IPS DF 4.7 (cell line): Measurements from ENCODE around the gene PSAT1.
A peak's percentile ranks its signal among the peaks of the same experiment; 100 is the strongest.

ENCODE experiments used
- DNase-seq: peaks from one replicate; pipeline ENCODE4 v3.0.0-alpha.2; 2013; ENCODE audit warnings: low spot score; ENCODE audit errors: extremely low read depth

Gene PSAT1

GRCh38 chr9:78365748-78366697 is 69.1 kb downstream of the PSAT1 start:
- DNase-seq = no peak

DNA sequence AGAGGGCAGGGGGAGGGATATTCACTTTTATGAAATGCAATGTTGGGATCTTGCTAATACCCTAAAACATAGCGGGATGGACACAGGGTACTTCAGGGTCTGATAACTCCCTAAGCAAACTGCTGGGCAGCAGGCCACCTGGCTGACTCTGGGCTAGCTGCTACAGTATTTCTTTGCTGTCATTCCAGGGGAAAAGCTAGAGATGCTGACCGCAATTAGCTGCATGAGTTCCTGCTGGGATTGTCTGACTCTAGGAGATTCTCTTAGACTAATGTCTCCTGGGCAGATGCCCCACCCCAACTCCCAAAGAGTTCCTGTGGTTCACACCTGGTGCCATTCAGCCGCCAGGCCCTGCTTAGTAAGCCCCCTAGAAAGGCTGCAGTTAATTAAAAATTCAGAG is 69.9 kb downstream of the PSAT1 start:
- no peak for DNase-seq

DNA sequence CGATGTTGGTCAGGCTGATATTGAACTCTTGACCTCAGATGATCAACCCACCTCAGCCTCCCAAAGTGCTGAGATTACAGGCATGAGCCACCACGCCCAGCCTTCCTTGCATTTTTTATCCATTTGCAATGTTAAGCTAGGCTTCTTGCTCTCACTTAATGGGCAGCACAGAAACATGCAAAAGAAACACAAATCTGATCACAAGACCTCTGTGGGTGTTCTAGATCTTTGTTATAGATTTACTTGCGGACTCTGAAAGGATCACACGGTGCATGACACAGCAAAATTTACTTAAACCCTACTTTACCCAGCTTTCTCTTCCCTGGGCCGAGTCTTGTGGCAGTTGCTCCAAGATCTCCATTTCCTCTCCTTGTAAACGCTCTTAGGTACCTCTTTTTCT is 71.3 kb downstream of the PSAT1 start:
- no peak for DNase-seq

DNA sequence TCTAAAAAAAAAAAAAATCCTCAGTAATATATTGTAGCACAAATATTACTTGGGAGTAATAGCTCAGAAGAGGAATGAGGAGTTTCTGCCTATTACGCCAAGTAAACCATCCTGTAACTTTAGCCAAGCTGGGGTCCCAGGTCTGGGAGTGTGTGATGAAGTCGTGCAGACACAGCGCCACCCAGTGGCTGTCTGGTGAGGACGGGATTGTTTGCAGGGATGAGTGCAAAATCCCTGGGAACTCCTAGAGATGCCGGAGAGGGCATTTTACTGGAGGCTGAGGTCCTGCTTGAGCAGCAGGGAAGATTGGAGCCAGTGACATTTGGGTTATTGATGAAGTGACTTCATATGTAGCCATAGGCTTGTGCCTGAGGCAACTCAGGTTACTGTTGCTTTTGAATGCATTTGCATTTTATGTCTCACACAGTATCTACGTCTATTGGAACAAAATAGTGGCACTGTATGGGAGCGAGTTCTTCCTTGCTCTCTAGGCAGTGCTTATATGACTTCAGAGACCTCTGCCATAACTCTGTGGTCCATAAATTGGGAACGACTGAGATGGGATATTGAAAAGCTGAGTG is 72.8 kb downstream of the PSAT1 start:
- DNase-seq = peak; percentile 80

DNA sequence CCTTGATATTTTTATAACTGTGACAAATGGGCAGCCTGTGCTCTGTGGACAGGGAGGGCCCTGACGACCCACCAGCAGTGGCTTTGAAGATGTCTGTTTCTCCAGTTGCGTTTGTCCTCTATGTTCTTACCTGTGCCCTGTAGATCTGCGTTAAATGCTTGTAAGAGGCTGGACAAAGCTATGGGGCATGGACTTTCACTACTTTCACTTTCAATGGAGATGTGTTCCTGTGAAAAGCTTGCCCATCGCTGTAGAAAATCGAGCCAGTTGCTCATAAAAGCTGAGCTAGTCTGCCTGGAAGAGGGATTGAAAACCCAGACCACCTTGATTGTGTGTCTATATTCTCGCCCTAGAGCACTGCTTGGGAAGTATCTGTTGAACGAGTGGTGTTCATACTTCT is 74.1 kb downstream of the PSAT1 start:
- DNase-seq = no peak

DNA sequence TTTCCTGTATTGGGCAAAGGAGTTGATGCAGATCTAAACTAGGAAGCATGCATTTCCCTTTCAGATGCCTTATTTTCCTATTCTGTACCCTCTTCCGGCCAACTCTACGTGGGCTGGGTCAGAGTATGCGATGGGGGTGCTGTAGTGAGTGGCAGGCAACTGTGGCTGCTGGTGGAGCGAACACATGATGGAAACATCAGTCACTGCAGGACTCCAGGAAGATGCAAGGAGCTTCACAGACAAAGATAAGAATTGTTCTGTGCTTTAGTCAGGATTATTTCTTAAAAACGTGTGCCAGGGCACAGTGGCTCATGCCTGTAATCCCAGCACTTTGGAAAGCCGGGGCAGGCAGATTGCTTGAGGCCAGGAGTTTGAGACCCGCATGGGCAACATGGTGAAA is 75.1 kb downstream of the PSAT1 start:
- no peak for DNase-seq
